Measurements from ENCODE around the gene SMIM35.

DNA sequence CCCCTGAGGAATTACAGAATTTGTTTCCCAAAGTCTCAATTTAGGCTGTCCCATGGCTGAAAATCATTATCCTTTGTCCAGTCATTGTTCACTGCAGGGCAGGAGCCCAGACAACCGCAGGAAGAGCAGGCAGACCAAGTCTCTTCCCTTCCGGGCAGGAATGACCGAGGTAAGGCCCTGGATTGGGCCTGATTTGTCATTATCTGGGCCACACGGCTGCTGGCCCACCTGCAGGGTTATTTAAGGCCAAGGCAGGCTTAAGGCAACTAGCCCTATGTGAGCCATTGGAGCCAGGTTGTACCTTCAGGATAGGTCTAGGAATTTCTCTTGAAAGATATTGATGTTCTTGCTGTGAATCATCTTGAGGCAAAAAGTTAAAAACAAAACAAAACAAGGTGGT is 110.3 kb downstream of the SMIM35 start:
- TF ChIP-seq, protein P1, sequence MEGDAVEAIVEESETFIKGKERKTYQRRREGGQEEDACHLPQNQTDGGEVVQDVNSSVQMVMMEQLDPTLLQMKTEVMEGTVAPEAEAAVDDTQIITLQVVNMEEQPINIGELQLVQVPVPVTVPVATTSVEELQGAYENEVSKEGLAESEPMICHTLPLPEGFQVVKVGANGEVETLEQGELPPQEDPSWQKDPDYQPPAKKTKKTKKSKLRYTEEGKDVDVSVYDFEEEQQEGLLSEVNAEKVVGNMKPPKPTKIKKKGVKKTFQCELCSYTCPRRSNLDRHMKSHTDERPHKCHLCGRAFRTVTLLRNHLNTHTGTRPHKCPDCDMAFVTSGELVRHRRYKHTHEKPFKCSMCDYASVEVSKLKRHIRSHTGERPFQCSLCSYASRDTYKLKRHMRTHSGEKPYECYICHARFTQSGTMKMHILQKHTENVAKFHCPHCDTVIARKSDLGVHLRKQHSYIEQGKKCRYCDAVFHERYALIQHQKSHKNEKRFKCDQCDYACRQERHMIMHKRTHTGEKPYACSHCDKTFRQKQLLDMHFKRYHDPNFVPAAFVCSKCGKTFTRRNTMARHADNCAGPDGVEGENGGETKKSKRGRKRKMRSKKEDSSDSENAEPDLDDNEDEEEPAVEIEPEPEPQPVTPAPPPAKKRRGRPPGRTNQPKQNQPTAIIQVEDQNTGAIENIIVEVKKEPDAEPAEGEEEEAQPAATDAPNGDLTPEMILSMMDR (IDR thresholded peaks at IDR 0.05), result no peak
- no peak for TF ChIP-seq POLR2AphosphoS5 (IDR thresholded peaks at IDR 0.05)

Measured in transverse colon (tissue), 4 donors.